ENCODE measurements around the gene SRBD1. TPM values are rescaled to one million over a fixed set of nuclear protein-coding genes. Genes with fewer than 3 reads are reported as not detected.

SRBD1 gene
- polyA plus RNA-seq, 3 donors = 5.8 to 9.2 (median 7.0) TPM

DNA sequence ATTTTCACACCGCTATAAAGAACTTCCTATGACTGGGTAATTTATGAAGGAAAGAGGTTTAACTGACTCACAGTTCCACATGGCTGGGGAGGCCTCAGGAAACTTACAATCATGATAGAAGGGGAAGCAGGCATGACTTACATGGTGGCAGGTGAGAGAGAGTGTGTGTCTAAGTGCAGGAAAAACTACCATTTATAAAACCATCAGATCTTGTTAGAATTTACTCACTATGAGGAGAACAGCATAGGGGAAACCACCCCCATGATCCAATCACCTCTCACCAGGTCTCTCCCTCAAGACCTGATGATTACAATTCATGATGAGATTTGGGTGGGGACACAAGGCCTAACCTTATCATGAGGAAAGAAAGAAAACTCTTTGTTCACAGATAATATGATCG, 174.6 kb downstream of the SRBD1 start:
- intact Hi-C loops (cut with micrococcal nuclease) = no loop called here
- H3K36me3 Mint-ChIP-seq = peaks cover 20 to 34% of the 10 kb centered on the region in 2 donors
- Histone ChIP-seq H3K9me3 (replicated peaks in 1 of 2; ENCODE audit: control insufficient read depth in 1 of 2, insufficient read depth in 1 of 2, low read length in 2 of 2) (no peaks in the 10 kb centered on the region), H3K27me3 (ENCODE audit: control insufficient read depth in 2 of 2, insufficient read depth in 2 of 2, low read length in 2 of 2) (no peaks in the 10 kb centered on the region), H2AFZ (ENCODE audit: insufficient read depth, low read depth, low read length, poor library complexity, severe bottlenecking) (no peak overlapping the region), H3K4me2 (replicated peaks; ENCODE audit: extremely low read depth, low read length, poor library complexity, severe bottlenecking) (no peak overlapping the region), H3K27ac (ENCODE audit: low read depth in 1 of 2, low read length in 2 of 2) (no peak overlapping the region), H3K36me3 (replicated peaks in 1 of 2; ENCODE audit: control insufficient read depth in 1 of 2, insufficient read depth in 2 of 2, low read length in 2 of 2) (peaks cover 0 to 6% of the 10 kb centered on the region in 2 donors), H3K9ac (ENCODE audit: insufficient read depth, low read length, poor library complexity, severe bottlenecking) (no peak overlapping the region), H3K4me1 (ENCODE audit: control insufficient read depth in 1 of 2, insufficient read depth in 2 of 2, low read length in 2 of 2) (no peaks in the 10 kb centered on the region), H3K4me3 (replicated peaks in 1 of 3; ENCODE audit: low read depth in 2 of 3, low read length in 3 of 3) (no peak overlapping the region), H3K79me2 (ENCODE audit: insufficient read depth, low read length) (no peaks in the 10 kb centered on the region), H4K20me1 (ENCODE audit: insufficient read depth, low read length) (no peaks in the 10 kb centered on the region)
- no peaks in the 10 kb centered on the region for H3K27me3 Mint-ChIP-seq (ENCODE audit: low read depth in 3 of 3)
- DNase-seq = no peak
- H3K27ac Mint-ChIP-seq = no peak overlapping the region
- peaks cover 0 to 13% (median 6%) of the 10 kb centered on the region in 7 donors for H3K9me3 Mint-ChIP-seq
- H3K4me1 Mint-ChIP-seq = peaks cover 5% of the 10 kb centered on the region
- no CpG with 5 or more reads among the region's 2 CpGs for WGBS (ENCODE audit: insufficient coverage)
- TF ChIP-seq CTCF (IDR thresholded peaks at IDR 0.05) = no peak
- H3K4me3 Mint-ChIP-seq = no peak overlapping the region

DNA sequence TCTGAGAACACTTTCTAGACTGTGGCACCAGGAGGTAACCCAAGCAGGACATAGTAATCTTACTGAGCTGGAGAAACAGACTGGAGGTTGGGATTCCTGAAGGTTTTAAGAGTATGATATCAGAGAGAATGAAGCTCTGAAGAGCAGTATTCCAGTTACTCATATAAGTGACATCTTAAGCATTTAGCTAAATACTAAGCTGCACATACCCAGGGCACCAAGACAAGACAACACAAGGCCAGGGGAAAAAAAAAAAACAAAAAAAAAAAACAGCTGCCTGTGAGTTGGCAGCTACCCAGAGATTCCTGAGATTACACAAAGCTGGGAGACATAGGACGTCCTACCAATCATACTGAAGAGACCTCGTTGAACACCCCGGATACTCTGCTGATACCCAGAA, 175.8 kb downstream of the SRBD1 start:
- Histone ChIP-seq H2AFZ (ENCODE audit: insufficient read depth, low read depth, low read length, poor library complexity, severe bottlenecking) (no peak overlapping the region), H3K36me3 (replicated peaks in 1 of 2; ENCODE audit: control insufficient read depth in 1 of 2, insufficient read depth in 2 of 2, low read length in 2 of 2) (peaks cover 0 to 6% of the 10 kb centered on the region in 2 donors), H3K79me2 (ENCODE audit: insufficient read depth, low read length) (no peaks in the 10 kb centered on the region), H3K4me3 (replicated peaks in 1 of 3; ENCODE audit: low read depth in 2 of 3, low read length in 3 of 3) (no peak overlapping the region), H4K20me1 (ENCODE audit: insufficient read depth, low read length) (no peaks in the 10 kb centered on the region), H3K27me3 (ENCODE audit: control insufficient read depth in 2 of 2, insufficient read depth in 2 of 2, low read length in 2 of 2) (no peaks in the 10 kb centered on the region), H3K9ac (ENCODE audit: insufficient read depth, low read length, poor library complexity, severe bottlenecking) (no peak overlapping the region), H3K27ac (ENCODE audit: low read depth in 1 of 2, low read length in 2 of 2) (no peak overlapping the region), H3K9me3 (replicated peaks in 1 of 2; ENCODE audit: control insufficient read depth in 1 of 2, insufficient read depth in 1 of 2, low read length in 2 of 2) (no peaks in the 10 kb centered on the region), H3K4me2 (replicated peaks; ENCODE audit: extremely low read depth, low read length, poor library complexity, severe bottlenecking) (no peak overlapping the region), H3K4me1 (ENCODE audit: control insufficient read depth in 1 of 2, insufficient read depth in 2 of 2, low read length in 2 of 2) (no peaks in the 10 kb centered on the region)
- no peak overlapping the region for H3K4me3 Mint-ChIP-seq
- no peak overlapping the region for H3K27ac Mint-ChIP-seq
- H3K9me3 Mint-ChIP-seq = peaks cover 3 to 21% (median 14%) of the 10 kb centered on the region in 7 donors
- TF ChIP-seq CTCF (IDR thresholded peaks at IDR 0.05) = no peak
- no CpG with 5 or more reads among the region's 3 CpGs for WGBS (ENCODE audit: insufficient coverage)
- H3K27me3 Mint-ChIP-seq (ENCODE audit: low read depth in 3 of 3) = no peaks in the 10 kb centered on the region
- no peak for DNase-seq
- peaks cover 26 to 34% of the 10 kb centered on the region in 2 donors for H3K36me3 Mint-ChIP-seq
- H3K4me1 Mint-ChIP-seq = peaks cover 5% of the 10 kb centered on the region
- intact Hi-C loops (cut with micrococcal nuclease) = no loop called here
